Endothelial cell of umbilical vein (primary cell): Measurements from ENCODE around the gene NR1I3. TPM values are rescaled to one million over a fixed set of nuclear protein-coding genes. Genes with fewer than 3 reads are reported as not detected.
A peak's percentile ranks its signal among the peaks of the same experiment; 100 is the strongest.

ENCODE experiments used
- BruUV-seq: library from RNA; stranded (reverse); fragments of 400-500 nt; replicated peaks from 2 replicates; lab custom pipeline; 2021; lab: Mats Ljungman, UMichigan
- CTCF ChIA-PET: fragments of 300-600, 350-600 bp; sonication (Branson Sonifier 250); formaldehyde crosslinking; loops from one replicate; lab custom pipeline; 2021; ENCODE audit warnings: antibody characterized with exemption, inconsistent platforms; lab: Charles Lee
- POLR2A ChIA-PET: fragments of 300-600, 350-600 bp; sonication (Branson Sonifier 250); formaldehyde crosslinking; loops from one replicate; lab custom pipeline; 2021; ENCODE audit warnings: antibody characterized with exemption, inconsistent platforms; lab: Charles Lee
- DNase-seq: peaks from one replicate; pipeline ENCODE4 v3.0.0-alpha.2; 2011; ENCODE audit warnings: low read depth, low spot score
- FAIRE-seq: peaks from 2 replicates; lab custom pipeline; 2011; peaks lifted over from hg19 to GRCh38; lab: Jason Lieb, UNC
- H2AFZ ChIP-seq: 2 replicates; pipeline ENCODE4 v1.6.0; 2012; ENCODE audit warnings: low read depth, low read length, control low read depth, inconsistent platforms
- H3K27ac ChIP-seq: 2 replicates; pipeline ENCODE4 v1.5.1; 2011; ENCODE audit warnings: low read depth, mild to moderate bottlenecking, control low read depth, low read length, moderate library complexity; ENCODE audit not compliant: insufficient read depth
- H3K27me3 ChIP-seq, 2 experiments: 2 replicates each; pipeline versions ENCODE4 v1.6.0 to v1.6.1; 2011; ENCODE audit warnings: low read length in 2 of 2, mixed read lengths in 1 of 2; ENCODE audit not compliant: control insufficient read depth in 2 of 2, insufficient read depth in 2 of 2
- H3K36me3 ChIP-seq, 2 experiments: 2 replicates in 1 of 2; 3 replicates in 1 of 2; pipeline ENCODE4 v1.5.1; 2011; ENCODE audit warnings: low read length in 2 of 2, mild to moderate bottlenecking in 1 of 2, moderate library complexity in 1 of 2; ENCODE audit not compliant: control insufficient read depth in 2 of 2, insufficient read depth in 2 of 2; ENCODE audit errors: extremely low read depth in 1 of 2
- H3K4me1 ChIP-seq: 3 replicates; pipeline ENCODE4 v1.5.1; 2011; ENCODE audit warnings: mild to moderate bottlenecking, low read length; ENCODE audit not compliant: control insufficient read depth, insufficient read depth; ENCODE audit errors: extremely low read depth
- H3K4me2 ChIP-seq: 2 replicates; pipeline ENCODE4 v1.6.1; 2011; ENCODE audit warnings: low read length, control low read depth, mixed read lengths; ENCODE audit not compliant: insufficient read depth
- H3K4me3 ChIP-seq, 3 experiments: fragments of 200-600 bp in 1 of 3; sonication (generic), shearing (Covaris generic) in 1 of 3; replicated peaks in 1 of 3; 2 replicates each; pipeline ENCODE4 v1.5.1; 2011 to 2016; ENCODE audit warnings: control low read depth in 3 of 3, low read length in 3 of 3, mild to moderate bottlenecking in 2 of 3, inconsistent platforms in 1 of 3, low read depth in 1 of 3, moderate library complexity in 1 of 3; ENCODE audit not compliant: insufficient read depth in 1 of 3
- H3K79me2 ChIP-seq: 2 replicates; pipeline ENCODE4 v1.6.0; 2012; ENCODE audit warnings: low read length, inconsistent platforms; ENCODE audit not compliant: control insufficient read depth, insufficient read depth
- H3K9ac ChIP-seq: replicated peaks from 2 replicates; pipeline ENCODE3; 2011; ENCODE audit warnings: low read length, control low read depth; ENCODE audit not compliant: insufficient read depth; ENCODE audit errors: extremely low read depth
- H3K9me1 ChIP-seq: replicated peaks from 3 replicates; pipeline ENCODE4 v1.6.0; 2011; ENCODE audit warnings: mild to moderate bottlenecking, low read length; ENCODE audit not compliant: control insufficient read depth, insufficient read depth; ENCODE audit errors: extremely low read depth
- H3K9me3 ChIP-seq: replicated peaks from 2 replicates; pipeline ENCODE4 v1.5.1; 2012; ENCODE audit warnings: low read length, inconsistent platforms; ENCODE audit not compliant: control insufficient read depth, insufficient read depth
- H4K20me1 ChIP-seq: replicated peaks from 2 replicates; pipeline ENCODE3; 2011; ENCODE audit warnings: mild to moderate bottlenecking, low read length; ENCODE audit not compliant: control insufficient read depth, insufficient read depth; ENCODE audit errors: extremely low read depth
- CTCF ChIP-seq, 2 donors: IDR thresholded peaks; 1 replicate in 1 of 2; 2 replicates in 1 of 2; pipeline ENCODE4 v1.5.1; 2011; ENCODE audit warnings: low read length in 2 of 2, mild to moderate bottlenecking in 2 of 2, moderate library complexity in 2 of 2, control low read depth in 1 of 2, inconsistent platforms in 1 of 2, low read depth in 1 of 2; ENCODE audit not compliant: insufficient read depth in 1 of 2; ENCODE audit errors: extremely low read depth in 1 of 2
- GATA2 ChIP-seq: IDR thresholded peaks from 2 replicates; pipeline ENCODE4 v1.7.0; 2011; ENCODE audit warnings: low read depth, mild to moderate bottlenecking, moderate library complexity, mixed read lengths, low read length; ENCODE audit not compliant: insufficient read length, insufficient read depth
- JUN ChIP-seq: IDR thresholded peaks from 2 replicates; pipeline ENCODE4 v1.6.1; 2011; ENCODE audit warnings: borderline replicate concordance, low read depth; ENCODE audit not compliant: insufficient read length, insufficient read depth
- MYC ChIP-seq: IDR thresholded peaks from one replicate; pipeline ENCODE4 v1.6.1; 2011; ENCODE audit warnings: mild to moderate bottlenecking, low read depth, low read length
- POLR2A ChIP-seq: IDR thresholded peaks from 2 replicates; pipeline ENCODE4 v1.6.1; 2012; ENCODE audit warnings: low read depth, mild to moderate bottlenecking, control low read depth, low read length
- POLR2AphosphoS5 ChIP-seq: IDR thresholded peaks from 2 replicates; pipeline ENCODE4 v1.6.1; 2012; ENCODE audit warnings: low read depth, mild to moderate bottlenecking, control low read depth, low read length, moderate library complexity; ENCODE audit not compliant: insufficient read depth
- dilution Hi-C: fragments of 300-500 bp; cut with MboI; formaldehyde crosslinking; loops from one replicate; pipeline ENCODE4 v1.15.0; 2019; ENCODE audit warnings: low sequenced_read_pairs; ENCODE audit not compliant: extremely low pct_ligation_motif_present
- intact Hi-C: fragments of 100-400 bp; cut with micrococcal nuclease; formaldehyde crosslinking; loops from one replicate; pipeline ENCODE4 v1.10.0; 2022
- polyA plus RNA-seq, 4 experiments: library from polyadenylated mRNA; depleted of rRNA in 3 of 4; stranded (reverse) in 3 of 4; unstranded in 1 of 4; fragments of >200 nt; gene quantifications; 2 replicates each; pipeline versions ENCODE4 v1.2.1 to v1.2.3, GENCODE V29; 2011 to 2012; ENCODE audit warnings: missing spikeins in 1 of 4
- total RNA-seq: library from RNA; stranded (reverse); gene quantifications from 2 replicates; pipeline ENCODE4 v1.2.3, GENCODE V29; 2021
- TF ChIP-seq, protein P1 (sequence below): IDR thresholded peaks from 2 replicates; pipeline ENCODE4 v1.6.1; 2011; ENCODE audit not compliant: insufficient read depth, insufficient read length

The NR1I3 gene
- total and polyA plus RNA-seq, 2 donors (not counting 3 experiments of a cell fraction or from before 2014, with no cell fraction given) = not detected

- no peaks in the 10 kb centered on the region for H3K79me2 ChIP-seq
- DNase-seq (peak; percentile 99), FAIRE-seq (peak; percentile 93)
- no peaks in the 10 kb centered on the region for H4K20me1 ChIP-seq
- H3K4me2 ChIP-seq = peak overlapping the region; percentile 56
- H3K4me3 ChIP-seq = no peak overlapping the region
- dilution Hi-C loops (no loop called here), intact Hi-C loops (loop anchor here (1.0 to 2.0 kb wide), 2 partner anchors 15 to 40 kb away; no protein-coding TSS in a partner anchor)
- peak overlapping the region; percentile 45 for H2AFZ ChIP-seq
- no peaks in the 10 kb centered on the region for H3K9me1 ChIP-seq
- no peaks in the 10 kb centered on the region for H3K27me3 ChIP-seq
- ChIA-PET POLR2A (interaction anchor here (0.7 kb wide), 1 partner anchor 139 kb away, joined by 3 read pairs; no protein-coding TSS in a partner anchor), CTCF (interaction anchor here (0.6 to 1.5 kb wide), 2 partner anchors 15 to 32 kb away, joined by 4 read pairs; no protein-coding TSS in a partner anchor)
- no peaks in the 10 kb centered on the region for H3K36me3 ChIP-seq
- no TSS peak for BruUV-seq
- TF ChIP-seq MYC (no peak), CTCF (IDR thresholded peaks at IDR 0.05; ENCODE audit: extremely low read depth in 1 of 2, insufficient read depth in 1 of 2, low read depth in 1 of 2, low read length in 2 of 2) (no peak), JUN (peak; percentile 18), POLR2AphosphoS5 (peak; percentile 79), POLR2A (peak; percentile 37), GATA2 (peak; percentile 44)
- TF ChIP-seq, protein P1, sequence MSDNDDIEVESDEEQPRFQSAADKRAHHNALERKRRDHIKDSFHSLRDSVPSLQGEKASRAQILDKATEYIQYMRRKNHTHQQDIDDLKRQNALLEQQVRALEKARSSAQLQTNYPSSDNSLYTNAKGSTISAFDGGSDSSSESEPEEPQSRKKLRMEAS = peak; percentile 81
- no peaks in the 10 kb centered on the region for H3K9me3 ChIP-seq
- H3K27ac ChIP-seq = peak overlapping the region; percentile 48
- no peak overlapping the region for H3K9ac ChIP-seq
- H3K4me1 ChIP-seq = peaks cover 28% of the 10 kb centered on the region
Measured at GRCh38 chr1:161185282-161185682, 52.7 kb downstream of the NR1I3 start.
